ENCODE measurements around the gene ATRX.
"Not testable (repeated sequence)": the region's sequence is repeated elsewhere in the genome, so short reads cannot be mapped to it uniquely, and the experiment has no call there.

ATRX gene

GRCh38 chrX:77755561-77755960 is 30.5 kb downstream of the ATRX start:
- Histone ChIP-seq H3K36me3 (ENCODE audit: insufficient read depth, insufficient read length, low read length) (peaks cover 10% of the 10 kb centered on the region), H3K9ac (ENCODE audit: insufficient read length, low read depth) (no peak overlapping the region), H3K9me3 (ENCODE audit: insufficient read depth, low read length) (peaks cover 3% of the 10 kb centered on the region; the same call in 1 of the 2 replicates), H3K4me1 (ENCODE audit: insufficient read depth, insufficient read length) (no peaks in the 10 kb centered on the region), H3K27me3 (ENCODE audit: insufficient read depth, insufficient read length) (no peaks in the 10 kb centered on the region), H3K4me3 (ENCODE audit: insufficient read length, low read depth) (no peak overlapping the region)
- no peak for DNase-seq (ENCODE audit: low read depth, low spot score)
- TF ChIP-seq YY1 (IDR thresholded peaks at IDR 0.05; ENCODE audit: insufficient read depth, insufficient read length) (no peak), ZNF274 (IDR thresholded peaks at IDR 0.05; ENCODE audit: low read depth, low read length) (no peak), SUZ12 (IDR thresholded peaks at IDR 0.05; ENCODE audit: extremely low read depth, insufficient read depth, insufficient read length) (no peak)

DNA sequence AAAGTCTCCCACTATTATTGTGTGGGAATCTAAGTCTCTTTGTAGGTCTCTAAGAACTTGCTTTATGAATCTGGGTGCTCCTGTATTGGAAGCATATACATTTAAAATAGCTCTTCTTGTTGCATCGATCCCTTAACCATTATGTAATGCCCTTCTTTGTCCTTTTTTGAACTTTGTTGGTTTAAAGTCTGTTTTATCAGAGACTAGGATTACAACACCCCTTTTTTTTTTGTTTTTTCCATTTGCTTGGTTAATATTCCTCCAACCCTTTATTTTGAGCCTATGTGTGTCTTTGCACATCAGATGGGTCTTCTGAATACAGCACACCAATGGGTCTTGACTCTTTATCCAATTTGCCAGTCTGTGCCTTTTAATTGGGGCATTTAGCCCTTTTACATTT is 32.1 kb downstream of the ATRX start:
- not testable (repeated sequence) for H3K4me1 ChIP-seq (ENCODE audit: insufficient read depth, insufficient read length); H3K9me3 ChIP-seq (ENCODE audit: insufficient read depth, low read length); H3K9ac ChIP-seq (ENCODE audit: insufficient read length, low read depth); DNase-seq (ENCODE audit: low read depth, low spot score); H3K4me3 ChIP-seq (ENCODE audit: insufficient read length, low read depth); H3K27me3 ChIP-seq (ENCODE audit: insufficient read depth, insufficient read length)
- peaks cover 10% of the 10 kb centered on the region for H3K36me3 ChIP-seq (ENCODE audit: insufficient read depth, insufficient read length, low read length)

DNA sequence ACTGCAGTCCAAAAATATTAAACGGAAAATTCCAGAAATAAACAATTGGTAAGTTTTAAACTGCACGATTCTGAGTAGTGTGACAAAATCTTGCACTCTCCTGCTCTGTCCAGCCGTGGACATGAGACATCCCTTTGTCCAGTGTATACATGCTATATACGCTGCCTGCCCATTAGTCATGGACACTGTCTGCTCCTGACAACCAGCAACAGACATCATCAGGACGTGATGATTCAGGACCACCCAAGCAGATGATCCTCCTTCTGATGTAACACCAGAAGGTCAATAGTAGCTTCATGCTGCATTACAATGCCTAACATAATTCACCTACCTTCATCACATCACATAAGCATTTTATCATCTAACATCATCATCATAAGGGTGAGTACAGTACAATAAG is 36.3 kb downstream of the ATRX start:
- TF ChIP-seq ZNF274 (IDR thresholded peaks at IDR 0.05; ENCODE audit: low read depth, low read length), result no peak
- TF ChIP-seq YY1 (IDR thresholded peaks at IDR 0.05; ENCODE audit: insufficient read depth, insufficient read length), result no peak
- TF ChIP-seq SUZ12 (IDR thresholded peaks at IDR 0.05; ENCODE audit: extremely low read depth, insufficient read depth, insufficient read length), result no peak
- no peaks in the 10 kb centered on the region for H3K4me1 ChIP-seq (ENCODE audit: insufficient read depth, insufficient read length)

GRCh38 chrX:77743720-77744119 is 42.3 kb downstream of the ATRX start:
- Histone ChIP-seq H3K9me3 (ENCODE audit: insufficient read depth, low read length) (no peaks in the 10 kb centered on the region), H3K9ac (ENCODE audit: insufficient read length, low read depth) (no peak overlapping the region), H3K27me3 (ENCODE audit: insufficient read depth, insufficient read length) (no peaks in the 10 kb centered on the region), H3K4me3 (ENCODE audit: insufficient read length, low read depth) (no peak overlapping the region), H3K4me1 (ENCODE audit: insufficient read depth, insufficient read length) (no peaks in the 10 kb centered on the region), H3K36me3 (ENCODE audit: insufficient read depth, insufficient read length, low read length) (no peaks in the 10 kb centered on the region)
- no peak for TF ChIP-seq SUZ12 (IDR thresholded peaks at IDR 0.05; ENCODE audit: extremely low read depth, insufficient read depth, insufficient read length)
- TF ChIP-seq ZNF274 (IDR thresholded peaks at IDR 0.05; ENCODE audit: low read depth, low read length), result no peak
- no peak for TF ChIP-seq YY1 (IDR thresholded peaks at IDR 0.05; ENCODE audit: insufficient read depth, insufficient read length)
- DNase-seq (ENCODE audit: low read depth, low spot score), result no peak

More for the DNA sequence above, 36.3 kb downstream of the ATRX start:
- Histone ChIP-seq H3K9me3 (ENCODE audit: insufficient read depth, low read length) (no peaks in the 10 kb centered on the region), H3K36me3 (ENCODE audit: insufficient read depth, insufficient read length, low read length) (no peaks in the 10 kb centered on the region), H3K4me3 (ENCODE audit: insufficient read length, low read depth) (no peak overlapping the region), H3K9ac (ENCODE audit: insufficient read length, low read depth) (no peak overlapping the region), H3K27me3 (ENCODE audit: insufficient read depth, insufficient read length) (no peaks in the 10 kb centered on the region)
- DNase-seq (ENCODE audit: low read depth, low spot score), result no peak

DNA sequence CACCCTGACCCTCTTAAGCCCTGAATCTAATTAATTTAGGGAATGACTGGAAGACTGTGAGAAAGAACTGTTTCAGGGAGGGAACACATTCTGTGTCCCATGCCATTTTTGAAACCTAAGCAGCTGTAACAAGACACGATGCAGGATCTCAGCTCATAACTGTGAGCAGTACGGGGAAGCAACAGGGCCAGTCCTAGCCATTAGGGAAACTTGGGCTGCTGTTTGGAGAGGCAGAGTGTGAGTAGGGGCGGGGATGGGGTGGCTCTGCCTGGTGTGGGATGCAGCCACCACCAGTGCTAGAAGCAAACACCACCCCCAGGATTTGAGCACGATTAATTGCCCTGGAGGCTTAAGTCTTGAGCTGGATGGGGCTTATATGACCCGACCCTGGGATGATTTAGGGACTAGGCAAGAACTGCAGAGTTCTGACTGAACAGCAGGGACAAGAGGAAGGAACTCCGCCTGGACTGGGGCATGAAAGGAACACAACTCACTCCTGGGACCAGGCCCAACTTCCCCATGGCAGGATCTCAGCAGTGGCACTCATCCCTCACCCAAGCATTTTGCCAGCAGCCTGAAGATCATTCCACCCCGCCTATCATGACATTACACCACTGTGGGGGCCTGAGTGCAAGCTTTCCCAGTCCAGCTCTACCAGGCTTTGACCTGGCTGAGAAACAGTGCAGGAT is 43.1 kb downstream of the ATRX start:
- Histone ChIP-seq H3K4me1 (ENCODE audit: insufficient read depth, insufficient read length) (no peaks in the 10 kb centered on the region), H3K36me3 (ENCODE audit: insufficient read depth, insufficient read length, low read length) (no peaks in the 10 kb centered on the region), H3K9ac (ENCODE audit: insufficient read length, low read depth) (no peak overlapping the region), H3K27me3 (ENCODE audit: insufficient read depth, insufficient read length) (no peaks in the 10 kb centered on the region), H3K4me3 (ENCODE audit: insufficient read length, low read depth) (no peak overlapping the region), H3K9me3 (ENCODE audit: insufficient read depth, low read length) (no peaks in the 10 kb centered on the region)
- TF ChIP-seq YY1 (IDR thresholded peaks at IDR 0.05; ENCODE audit: insufficient read depth, insufficient read length), result no peak
- no peak for DNase-seq (ENCODE audit: low read depth, low spot score)

DNA sequence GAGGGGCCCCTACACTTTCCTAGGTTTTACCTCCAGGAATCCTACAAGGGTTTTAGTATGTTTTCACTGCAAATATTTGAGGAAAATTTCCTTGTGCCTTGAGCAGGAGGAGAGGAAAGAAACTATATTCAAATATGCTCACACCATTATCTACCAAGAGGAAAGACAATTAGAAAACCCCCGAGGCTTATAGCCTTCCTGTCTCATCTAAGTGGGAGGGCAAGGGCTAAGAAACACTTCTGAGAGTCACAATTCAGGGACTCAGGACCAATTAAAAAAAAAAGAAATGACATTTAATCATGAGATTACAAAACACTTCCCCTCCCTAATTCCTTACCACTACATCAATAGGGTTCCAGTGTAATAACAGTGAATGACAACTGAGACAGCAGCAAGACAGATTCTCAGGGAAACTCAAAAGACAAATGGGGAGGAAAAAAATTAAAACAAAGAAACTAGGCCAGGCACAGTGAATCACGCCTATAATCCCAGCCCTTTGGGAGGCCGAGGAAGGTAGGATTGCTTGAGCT is 45.6 kb downstream of the ATRX start:
- no peak overlapping the region for H3K9ac ChIP-seq (ENCODE audit: insufficient read length, low read depth)
- no peaks in the 10 kb centered on the region for H3K4me1 ChIP-seq (ENCODE audit: insufficient read depth, insufficient read length)
- TF ChIP-seq YY1 (IDR thresholded peaks at IDR 0.05; ENCODE audit: insufficient read depth, insufficient read length) (no peak), SUZ12 (IDR thresholded peaks at IDR 0.05; ENCODE audit: extremely low read depth, insufficient read depth, insufficient read length) (no peak), ZNF274 (IDR thresholded peaks at IDR 0.05; ENCODE audit: low read depth, low read length) (no peak)
- no peaks in the 10 kb centered on the region for H3K9me3 ChIP-seq (ENCODE audit: insufficient read depth, low read length)
- no peaks in the 10 kb centered on the region for H3K36me3 ChIP-seq (ENCODE audit: insufficient read depth, insufficient read length, low read length)
- H3K27me3 ChIP-seq (ENCODE audit: insufficient read depth, insufficient read length), result no peaks in the 10 kb centered on the region
- no peak overlapping the region for H3K4me3 ChIP-seq (ENCODE audit: insufficient read length, low read depth)
- no peak for DNase-seq (ENCODE audit: low read depth, low spot score)

DNA sequence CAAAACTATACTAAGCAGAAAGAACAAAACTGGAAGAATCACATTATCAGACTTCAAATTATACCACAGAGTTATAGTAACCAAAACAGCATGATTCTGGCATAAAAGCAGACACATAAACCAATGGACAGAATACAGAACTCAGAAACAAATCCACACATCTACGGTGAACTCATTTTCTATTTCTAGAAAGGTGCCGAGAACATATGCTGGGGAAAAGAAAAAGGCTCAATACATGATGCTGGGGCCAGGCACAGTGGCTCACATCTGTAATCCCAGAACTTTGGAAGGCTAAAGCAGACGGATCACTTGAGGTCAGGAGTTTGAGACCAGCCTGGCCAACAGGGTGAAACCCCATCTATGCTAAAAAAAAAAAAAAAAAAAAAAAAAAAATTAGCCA is 52.7 kb downstream of the ATRX start:
- no peak overlapping the region for H3K9ac ChIP-seq (ENCODE audit: insufficient read length, low read depth)
- no peaks in the 10 kb centered on the region for H3K36me3 ChIP-seq (ENCODE audit: insufficient read depth, insufficient read length, low read length)
- peaks cover 2% of the 10 kb centered on the region for H3K4me1 ChIP-seq (ENCODE audit: insufficient read depth, insufficient read length)
- H3K27me3 ChIP-seq (ENCODE audit: insufficient read depth, insufficient read length), result no peaks in the 10 kb centered on the region
- DNase-seq (ENCODE audit: low read depth, low spot score), result no peak
- no peak for TF ChIP-seq YY1 (IDR thresholded peaks at IDR 0.05; ENCODE audit: insufficient read depth, insufficient read length)
- no peak for TF ChIP-seq ZNF274 (IDR thresholded peaks at IDR 0.05; ENCODE audit: low read depth, low read length)
- no peak for TF ChIP-seq SUZ12 (IDR thresholded peaks at IDR 0.05; ENCODE audit: extremely low read depth, insufficient read depth, insufficient read length)
- no peak overlapping the region for H3K4me3 ChIP-seq (ENCODE audit: insufficient read length, low read depth)
- H3K9me3 ChIP-seq (ENCODE audit: insufficient read depth, low read length), result peaks cover 4% of the 10 kb centered on the region; the same call in 1 of the 2 replicates

All from NT2/D1 (cell line).